ENCODE results near the gene CLSTN2. TPM values are rescaled to one million over a fixed set of nuclear protein-coding genes. Genes with fewer than 3 reads are reported as not detected.
A peak's percentile ranks its signal among the peaks of the same experiment; 100 is the strongest.

Gene CLSTN2
- total and polyA plus RNA-seq, 9 donors, result 28.9 to 263 (median 134) TPM

DNA sequence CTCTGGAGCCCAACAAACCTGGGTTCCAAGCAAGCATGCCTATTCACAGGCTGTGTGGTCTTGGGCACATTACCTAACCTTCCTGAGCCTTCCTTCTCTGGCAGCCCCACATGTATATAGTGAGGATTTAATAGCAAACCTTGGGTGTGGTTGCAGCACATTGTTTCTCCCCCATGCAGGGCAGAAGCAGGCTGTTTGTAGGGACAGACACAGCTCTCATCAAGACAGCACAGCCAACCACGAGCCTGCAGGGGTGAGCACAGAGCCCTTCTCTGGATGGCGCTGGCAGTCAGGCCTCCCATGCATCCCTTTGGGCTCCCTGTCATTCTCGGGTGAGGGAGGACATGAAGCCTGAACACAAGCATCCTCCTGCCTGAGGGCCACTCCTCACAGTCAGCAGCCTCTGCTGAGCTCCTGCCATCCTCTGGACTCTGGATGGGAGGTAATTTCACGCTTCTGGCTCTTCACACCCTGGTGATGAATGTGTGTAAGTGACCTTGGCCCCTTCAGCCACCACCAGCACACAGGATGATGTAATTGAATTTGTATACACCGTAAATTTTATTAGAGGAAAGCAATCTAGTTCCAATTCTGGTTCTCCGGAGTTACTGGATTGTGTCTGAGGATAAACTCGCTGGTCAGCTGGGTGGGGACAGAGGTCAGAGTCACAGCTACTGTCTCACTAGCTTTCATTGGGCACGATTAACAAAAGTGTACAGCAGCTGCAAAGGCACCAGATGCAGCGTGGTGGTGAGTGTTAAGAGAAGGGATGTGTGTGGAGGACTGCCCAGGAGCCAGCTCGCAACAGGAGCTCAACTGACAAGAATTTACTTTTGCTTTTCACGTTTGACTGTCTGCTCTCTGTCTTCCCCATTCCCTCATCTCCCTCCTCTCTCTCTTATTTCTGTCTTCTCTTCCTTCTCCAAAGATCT is 118.1 kb downstream of the CLSTN2 start:
- H3K36me3 ChIP-seq, result no peaks in the 10 kb centered on the region
- intact Hi-C loops (cut with DNase I), result no loop called here
- H3K4me3 ChIP-seq, result no peak overlapping the region
- TF ChIP-seq POLR2A (IDR thresholded peaks at IDR 0.05) (no peak), EP300 (IDR thresholded peaks at IDR 0.05) (no peak)
- TF ChIP-seq, protein P1, sequence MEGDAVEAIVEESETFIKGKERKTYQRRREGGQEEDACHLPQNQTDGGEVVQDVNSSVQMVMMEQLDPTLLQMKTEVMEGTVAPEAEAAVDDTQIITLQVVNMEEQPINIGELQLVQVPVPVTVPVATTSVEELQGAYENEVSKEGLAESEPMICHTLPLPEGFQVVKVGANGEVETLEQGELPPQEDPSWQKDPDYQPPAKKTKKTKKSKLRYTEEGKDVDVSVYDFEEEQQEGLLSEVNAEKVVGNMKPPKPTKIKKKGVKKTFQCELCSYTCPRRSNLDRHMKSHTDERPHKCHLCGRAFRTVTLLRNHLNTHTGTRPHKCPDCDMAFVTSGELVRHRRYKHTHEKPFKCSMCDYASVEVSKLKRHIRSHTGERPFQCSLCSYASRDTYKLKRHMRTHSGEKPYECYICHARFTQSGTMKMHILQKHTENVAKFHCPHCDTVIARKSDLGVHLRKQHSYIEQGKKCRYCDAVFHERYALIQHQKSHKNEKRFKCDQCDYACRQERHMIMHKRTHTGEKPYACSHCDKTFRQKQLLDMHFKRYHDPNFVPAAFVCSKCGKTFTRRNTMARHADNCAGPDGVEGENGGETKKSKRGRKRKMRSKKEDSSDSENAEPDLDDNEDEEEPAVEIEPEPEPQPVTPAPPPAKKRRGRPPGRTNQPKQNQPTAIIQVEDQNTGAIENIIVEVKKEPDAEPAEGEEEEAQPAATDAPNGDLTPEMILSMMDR (IDR thresholded peaks at IDR 0.05), result no peak
- no peak overlapping the region for H3K27ac ChIP-seq
- no peaks in the 10 kb centered on the region for H3K27me3 ChIP-seq
- peak in 1 of 5 donors; percentile 40 for DNase-seq
- WGBS, 3 donors, result 33 to 35% (median 34%) methylated on average over 11 of the region's 11 CpGs
- H3K4me1 ChIP-seq (ENCODE audit: insufficient read depth), result peaks cover 5% of the 10 kb centered on the region
- H3K9me3 ChIP-seq, result no peaks in the 10 kb centered on the region

DNA sequence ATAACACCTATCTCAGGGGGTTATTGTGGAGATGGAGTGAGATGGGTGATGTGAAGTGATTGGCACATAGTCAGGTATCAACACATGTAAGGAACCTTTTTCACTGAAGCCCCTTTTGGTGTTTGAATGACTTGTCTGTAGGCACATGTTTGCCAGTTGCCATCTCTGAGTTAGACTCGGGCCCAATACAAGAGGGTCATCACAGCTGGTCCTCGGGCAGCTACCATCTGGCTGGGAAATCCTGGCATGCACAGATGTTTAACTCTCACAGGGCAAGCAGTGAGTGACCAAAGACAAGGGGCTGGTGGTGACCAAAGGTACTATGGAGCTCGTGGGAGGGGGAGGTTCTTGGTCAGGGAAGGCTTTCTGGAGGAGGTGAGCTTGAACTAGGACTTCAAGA is 118.8 kb downstream of the CLSTN2 start:
- intact Hi-C loops (cut with DNase I), result no loop called here
- Histone ChIP-seq H3K36me3 (no peaks in the 10 kb centered on the region), H3K27me3 (no peaks in the 10 kb centered on the region), H3K9me3 (no peaks in the 10 kb centered on the region), H3K4me3 (no peak overlapping the region), H3K4me1 (ENCODE audit: insufficient read depth) (peaks cover 5% of the 10 kb centered on the region), H3K27ac (no peak overlapping the region)
- WGBS, 3 donors, result 81 to 85% (median 81%) methylated on average over 3 of the region's 3 CpGs
- TF ChIP-seq, protein P1 (IDR thresholded peaks at IDR 0.05), result no peak
- no peak for TF ChIP-seq EP300 (IDR thresholded peaks at IDR 0.05)
- TF ChIP-seq POLR2A (IDR thresholded peaks at IDR 0.05), result no peak
- DNase-seq, result no peak

DNA sequence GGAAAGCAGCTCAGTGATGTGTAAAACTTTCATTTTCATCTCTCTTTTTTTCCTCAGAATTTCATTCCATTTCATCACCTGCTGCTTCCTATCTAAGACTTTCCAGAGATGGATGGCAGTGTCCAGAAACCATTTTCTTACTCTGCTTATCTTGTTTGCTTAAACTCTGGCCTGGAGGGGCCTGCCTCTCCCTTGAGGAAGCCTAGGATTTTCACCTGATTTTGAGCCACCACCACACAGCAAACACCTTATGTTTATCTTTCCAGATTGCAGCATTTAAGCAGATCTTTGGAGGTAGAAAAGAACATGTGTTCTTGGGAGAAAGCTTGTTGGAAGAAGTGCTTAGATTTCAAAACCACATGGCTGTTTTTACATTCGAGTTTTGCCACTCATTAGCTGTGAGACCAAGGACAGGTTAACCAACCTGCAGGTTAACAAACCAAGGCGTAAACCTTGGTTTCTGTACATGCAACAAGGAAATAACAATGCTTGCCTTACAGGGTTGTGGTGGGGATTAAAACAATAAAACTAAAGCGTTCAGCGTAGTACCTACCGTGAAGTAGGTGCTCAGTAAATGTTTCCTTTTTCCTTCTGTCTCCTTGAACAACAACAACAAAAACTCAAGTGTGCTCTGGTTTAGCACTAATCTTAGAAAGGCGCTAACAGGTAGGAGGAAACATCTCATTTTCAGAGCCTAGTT is 120.3 kb downstream of the CLSTN2 start:
- no peak overlapping the region for H3K4me3 ChIP-seq
- intact Hi-C loops (cut with DNase I), result no loop called here
- DNase-seq, result no peak
- no peak for TF ChIP-seq EP300 (IDR thresholded peaks at IDR 0.05)
- TF ChIP-seq, protein P1 (IDR thresholded peaks at IDR 0.05), result no peak
- no peak for TF ChIP-seq POLR2A (IDR thresholded peaks at IDR 0.05)
- 91 to 94% (median 94%) methylated on average over 6 of the region's 6 CpGs for WGBS, 3 donors
- no peak overlapping the region for H3K27ac ChIP-seq
- H3K9me3 ChIP-seq, result no peaks in the 10 kb centered on the region
- no peaks in the 10 kb centered on the region for H3K36me3 ChIP-seq
- no peaks in the 10 kb centered on the region for H3K27me3 ChIP-seq
- H3K4me1 ChIP-seq (ENCODE audit: insufficient read depth), result peaks cover 5% of the 10 kb centered on the region

DNA sequence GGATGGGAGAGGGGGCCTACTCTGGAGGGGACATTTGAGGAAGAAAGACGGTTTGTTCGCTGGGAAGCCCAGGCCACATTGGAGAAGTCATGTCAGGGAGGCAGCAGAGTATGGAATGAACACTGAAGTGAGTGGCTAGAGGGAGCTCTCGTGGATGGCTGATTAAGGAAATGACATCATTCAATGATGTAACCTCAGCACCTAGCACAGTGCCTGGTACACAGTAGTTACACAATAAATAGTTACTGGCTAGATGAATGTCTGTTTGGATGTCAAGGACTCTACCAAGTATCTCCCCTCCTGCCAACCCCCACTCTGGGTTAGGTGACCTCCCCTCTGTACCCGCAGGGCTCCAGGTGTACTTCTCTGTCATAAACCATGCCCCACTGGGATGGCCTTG is 121.1 kb downstream of the CLSTN2 start:
- intact Hi-C loops (cut with DNase I), result no loop called here
- H3K27ac ChIP-seq, result no peak overlapping the region
- peaks cover 5% of the 10 kb centered on the region for H3K4me1 ChIP-seq (ENCODE audit: insufficient read depth)
- no peak overlapping the region for H3K4me3 ChIP-seq
- H3K36me3 ChIP-seq, result no peaks in the 10 kb centered on the region
- DNase-seq, result no peak
- TF ChIP-seq POLR2A (IDR thresholded peaks at IDR 0.05) (no peak), EP300 (IDR thresholded peaks at IDR 0.05) (no peak)
- TF ChIP-seq, protein P1 (IDR thresholded peaks at IDR 0.05), result no peak
- H3K27me3 ChIP-seq, result no peaks in the 10 kb centered on the region
- WGBS, 3 donors, result 90 to 97% (median 93%) methylated on average over 4 of the region's 4 CpGs
- no peaks in the 10 kb centered on the region for H3K9me3 ChIP-seq
